CMK (cell line): Measurements from ENCODE around the gene CAB39.

Experiments used
- DNase-seq: peaks from one replicate; pipeline ENCODE4 v3.0.0-alpha.2; 2010; ENCODE audit warnings: low read depth

Gene CAB39

GRCh38 chr2:230757476-230757875, 44.8 kb downstream of the CAB39 start:
- no peak for DNase-seq

DNA sequence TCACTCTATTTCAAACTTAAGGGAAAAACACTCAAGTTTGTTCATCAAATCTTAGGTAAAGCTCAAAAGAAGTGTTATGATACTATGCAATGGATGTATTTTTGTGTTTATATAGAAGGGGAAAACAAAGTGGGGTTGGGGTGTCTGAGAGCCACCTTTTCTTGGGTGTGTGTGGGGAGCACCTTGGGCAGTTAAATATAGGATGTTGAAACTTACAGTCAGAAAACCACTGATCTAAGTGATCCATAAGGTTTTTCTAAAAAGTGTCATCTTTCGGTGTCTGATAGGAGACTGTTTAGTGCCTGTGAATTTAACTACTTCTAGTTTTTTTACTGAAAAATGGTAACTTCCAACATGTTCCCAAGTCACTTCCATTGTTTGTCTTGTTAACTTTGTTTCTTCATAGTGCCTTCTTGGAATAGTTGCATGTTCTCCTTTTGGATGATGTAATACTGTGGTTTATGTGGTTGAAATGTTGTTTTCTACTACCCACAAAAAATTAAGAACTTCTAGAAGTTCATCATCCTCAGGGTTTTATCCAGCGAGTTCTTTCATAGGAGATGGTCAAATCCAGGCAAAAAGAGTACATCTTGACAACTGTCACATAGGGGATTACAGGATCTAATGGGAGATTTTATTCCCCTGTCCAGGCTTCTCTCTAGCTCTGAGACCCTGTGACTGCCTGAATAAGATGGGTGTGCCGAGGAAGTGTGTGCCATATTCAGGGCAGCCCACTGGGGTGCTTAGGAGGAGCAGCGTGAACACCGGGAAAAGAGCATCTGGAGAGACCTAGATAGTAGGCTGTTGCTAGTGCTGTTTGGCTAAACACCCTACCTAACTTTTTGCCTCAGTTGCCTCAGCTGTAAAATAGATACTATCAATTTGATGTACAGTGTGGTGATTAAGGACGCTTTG, 46.2 kb downstream of the CAB39 start:
- DNase-seq = no peak

DNA sequence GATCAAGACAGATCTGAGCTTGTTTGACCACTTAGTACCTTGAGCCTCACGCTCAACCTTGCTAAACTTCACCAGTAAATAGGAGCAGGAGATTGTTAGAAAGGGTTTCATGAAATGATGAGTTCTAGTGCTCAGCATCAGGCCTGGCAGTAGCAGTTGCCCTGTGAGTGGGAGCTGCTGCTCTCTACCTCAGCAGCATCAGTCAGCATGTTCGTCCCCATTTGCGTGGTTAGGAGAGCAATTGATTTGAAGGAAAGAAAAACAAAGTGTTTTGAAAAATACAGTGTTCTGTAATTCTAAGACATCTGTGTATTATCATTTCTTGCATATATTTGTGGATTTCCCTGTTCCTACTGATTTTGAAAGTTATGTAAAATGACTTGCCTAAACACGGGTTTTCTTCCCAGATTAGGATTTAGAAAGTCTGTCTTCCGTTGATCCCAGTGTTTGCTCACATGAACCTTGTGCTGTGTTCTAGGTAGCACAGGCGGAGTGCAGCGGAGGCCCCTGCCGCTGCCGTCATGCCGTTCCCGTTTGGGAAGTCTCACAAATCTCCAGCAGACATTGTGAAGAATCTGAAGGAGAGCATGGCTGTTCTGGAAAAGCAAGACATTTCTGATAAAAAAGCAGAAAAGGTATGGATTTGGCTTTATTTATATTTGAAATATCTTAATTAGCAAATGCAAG, 47.0 kb downstream of the CAB39 start:
- no peak for DNase-seq

DNA sequence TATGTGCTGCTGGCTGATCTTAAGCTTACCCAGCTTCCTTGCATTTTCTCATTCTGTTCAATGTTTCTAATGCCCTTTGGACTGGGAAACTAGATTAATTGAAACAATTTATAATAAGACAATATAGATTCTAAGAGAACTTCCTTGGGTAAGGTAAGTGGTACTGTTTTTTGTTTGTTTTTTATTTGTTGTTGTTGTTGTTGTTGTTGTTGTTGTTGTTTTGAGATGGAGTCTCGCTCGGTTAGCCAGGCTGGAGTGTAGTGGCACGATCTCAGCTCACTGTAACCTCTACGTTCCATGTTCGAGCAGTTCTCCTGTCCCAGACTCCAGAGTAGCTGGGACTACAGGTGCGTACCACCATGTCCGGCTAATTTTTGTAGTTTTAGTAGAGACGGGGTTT, 49.1 kb downstream of the CAB39 start:
- no peak for DNase-seq

GRCh38 chr2:230762317-230762896, 49.8 kb downstream of the CAB39 start:
- DNase-seq = no peak

GRCh38 chr2:230764346-230764745, 51.7 kb downstream of the CAB39 start:
- no peak for DNase-seq

GRCh38 chr2:230765611-230766300, 53.1 kb downstream of the CAB39 start:
- DNase-seq = no peak

DNA sequence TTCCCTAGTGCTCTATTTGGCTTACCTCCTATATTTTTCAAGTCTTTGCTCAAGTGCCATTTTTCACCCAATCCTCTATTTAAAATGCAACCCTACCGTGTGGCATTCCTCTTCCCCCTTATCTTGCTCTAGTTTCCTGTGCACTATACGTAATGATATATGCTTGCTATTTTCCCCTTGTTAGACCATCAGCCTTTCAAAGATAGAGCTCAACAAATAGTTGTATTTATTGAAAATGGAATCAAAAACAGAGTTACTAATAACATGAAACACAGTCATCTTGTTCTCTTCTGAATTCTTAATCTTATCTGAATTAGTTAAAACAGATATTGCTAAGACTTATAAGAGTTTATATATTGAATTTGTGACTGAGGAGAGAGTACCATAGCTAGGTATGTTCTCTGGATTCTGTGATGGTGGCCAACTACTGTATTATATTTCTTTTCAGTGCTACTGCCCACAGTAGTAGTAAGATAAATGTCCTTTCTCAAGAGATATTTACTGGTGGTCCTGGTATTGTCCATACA, 55.3 kb downstream of the CAB39 start:
- DNase-seq = no peak

GRCh38 chr2:230770804-230771203, 58.2 kb downstream of the CAB39 start:
- no peak for DNase-seq

DNA sequence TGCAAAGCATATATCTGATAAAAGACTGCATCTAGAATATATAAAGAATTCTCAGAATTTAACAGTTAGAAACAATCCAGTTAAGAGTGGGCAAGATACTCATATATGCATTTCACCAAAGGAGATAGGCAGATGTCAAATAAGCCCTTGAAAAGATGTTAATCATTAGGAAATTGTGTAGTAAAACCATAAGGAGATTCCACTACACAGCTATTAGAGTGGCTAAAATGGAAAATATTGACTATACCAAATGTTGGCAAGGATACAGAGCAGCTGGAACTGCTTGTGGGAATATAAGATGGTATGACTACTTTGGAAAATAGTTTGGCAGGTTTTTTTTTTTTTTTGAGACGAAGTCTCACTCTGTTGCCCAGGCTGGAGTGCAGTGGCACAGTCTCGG, 59.5 kb downstream of the CAB39 start:
- DNase-seq = no peak

DNA sequence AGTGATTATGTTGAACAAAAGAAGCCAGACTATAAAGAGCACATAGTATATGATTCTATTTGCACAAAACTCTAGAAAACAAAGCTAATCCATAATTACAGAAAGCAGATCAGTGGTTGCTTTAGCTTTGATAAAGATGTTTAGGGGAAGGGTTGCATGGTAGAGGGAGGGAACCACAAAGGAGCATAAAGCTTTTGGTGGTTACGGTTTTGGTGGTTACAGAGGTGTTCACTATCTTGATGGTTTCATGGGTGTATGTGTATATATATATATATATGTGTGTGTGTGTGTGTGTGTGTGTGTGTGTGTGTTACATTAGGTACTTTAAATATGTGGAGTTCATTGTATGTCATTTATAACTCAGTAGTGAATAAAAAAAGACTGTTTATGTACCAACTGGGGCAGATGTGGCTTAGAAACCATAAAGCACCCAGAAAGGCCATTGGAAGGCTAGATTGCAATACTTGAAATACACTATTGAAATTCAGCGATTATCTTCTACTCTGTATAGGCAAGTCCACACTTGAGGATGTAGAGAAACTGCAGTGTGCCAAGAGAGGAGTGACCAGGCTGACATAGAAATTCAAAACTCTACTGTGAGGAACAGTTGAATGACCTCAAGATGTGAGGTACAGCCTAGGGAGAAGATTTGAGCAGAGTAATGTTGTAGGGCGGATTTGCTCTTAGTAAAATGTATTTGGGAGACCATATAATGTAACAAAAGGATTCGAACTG, 60.6 kb downstream of the CAB39 start:
- no peak for DNase-seq

DNA sequence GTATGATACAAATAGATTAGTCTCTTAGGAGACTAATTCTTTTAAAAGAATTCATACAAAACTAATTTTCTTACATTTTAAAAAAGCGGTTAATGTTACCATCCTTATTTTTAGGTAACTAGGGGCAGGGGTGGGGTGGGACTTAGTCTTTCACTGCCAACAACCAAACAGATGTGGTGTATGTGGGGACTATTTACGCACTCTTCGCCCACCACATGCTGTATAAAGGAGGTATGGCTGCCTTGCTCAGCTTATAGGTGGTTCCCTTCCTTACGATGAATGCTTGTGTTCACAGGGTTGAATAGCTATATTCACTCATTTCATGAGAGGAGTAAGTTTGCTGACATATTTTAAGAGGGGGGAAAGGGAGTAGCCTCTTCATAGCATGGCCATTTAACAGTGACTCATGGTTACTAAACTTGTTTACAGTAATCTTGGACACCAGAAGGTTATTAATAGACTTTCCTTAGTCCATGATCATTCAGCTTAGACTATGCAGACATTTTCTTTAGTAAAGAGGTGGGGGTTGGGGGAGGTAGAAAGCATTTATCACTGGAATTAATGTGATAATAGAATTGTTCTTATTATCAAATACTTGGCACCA, 61.8 kb downstream of the CAB39 start:
- no peak for DNase-seq

GRCh38 chr2:230775737-230776136, 63.1 kb downstream of the CAB39 start:
- no peak for DNase-seq

- DNase-seq = no peak
Measured at GRCh38 chr2:230777721-230778120, 65.1 kb downstream of the CAB39 start.

GRCh38 chr2:230778350-230779063, 65.9 kb downstream of the CAB39 start:
- no peak for DNase-seq

DNA sequence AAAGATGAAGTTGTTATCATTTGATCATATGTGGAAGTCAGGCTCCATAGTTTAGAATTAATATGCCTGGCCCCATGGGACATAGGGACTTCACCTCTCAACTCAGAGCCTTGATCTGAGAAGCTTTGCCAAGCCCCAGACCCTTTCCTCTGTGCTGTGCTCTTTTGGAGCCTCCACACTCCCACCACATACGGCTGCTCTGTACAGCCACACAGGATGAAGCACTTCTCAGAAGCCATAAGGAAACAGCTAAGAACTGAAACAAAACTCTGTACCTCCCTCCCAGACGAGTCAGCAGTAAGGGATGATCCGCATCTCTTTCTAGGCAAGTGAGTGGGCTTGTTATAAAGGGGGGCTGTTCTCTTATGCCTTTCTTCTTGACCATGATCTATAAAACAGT, 66.5 kb downstream of the CAB39 start:
- DNase-seq = no peak

DNA sequence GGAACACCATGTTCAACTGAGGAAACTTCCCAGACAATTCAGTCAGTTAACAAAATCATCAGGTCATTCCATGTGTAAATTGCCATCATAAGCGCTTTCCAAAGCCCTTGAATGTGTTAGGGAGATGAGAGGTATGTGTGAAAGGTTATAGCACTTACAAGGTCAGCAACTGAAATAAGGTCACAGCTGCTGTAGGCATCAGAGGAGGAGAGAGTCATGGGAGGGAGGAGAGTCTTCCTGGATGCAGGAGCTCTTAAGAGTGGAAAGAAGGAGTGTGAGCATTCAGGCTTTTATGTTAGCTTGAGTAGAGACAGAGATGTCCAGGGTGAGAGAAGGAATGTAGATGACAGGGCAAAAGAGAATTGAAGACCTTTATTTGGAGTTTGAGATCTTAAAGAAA, 67.0 kb downstream of the CAB39 start:
- DNase-seq = no peak

DNA sequence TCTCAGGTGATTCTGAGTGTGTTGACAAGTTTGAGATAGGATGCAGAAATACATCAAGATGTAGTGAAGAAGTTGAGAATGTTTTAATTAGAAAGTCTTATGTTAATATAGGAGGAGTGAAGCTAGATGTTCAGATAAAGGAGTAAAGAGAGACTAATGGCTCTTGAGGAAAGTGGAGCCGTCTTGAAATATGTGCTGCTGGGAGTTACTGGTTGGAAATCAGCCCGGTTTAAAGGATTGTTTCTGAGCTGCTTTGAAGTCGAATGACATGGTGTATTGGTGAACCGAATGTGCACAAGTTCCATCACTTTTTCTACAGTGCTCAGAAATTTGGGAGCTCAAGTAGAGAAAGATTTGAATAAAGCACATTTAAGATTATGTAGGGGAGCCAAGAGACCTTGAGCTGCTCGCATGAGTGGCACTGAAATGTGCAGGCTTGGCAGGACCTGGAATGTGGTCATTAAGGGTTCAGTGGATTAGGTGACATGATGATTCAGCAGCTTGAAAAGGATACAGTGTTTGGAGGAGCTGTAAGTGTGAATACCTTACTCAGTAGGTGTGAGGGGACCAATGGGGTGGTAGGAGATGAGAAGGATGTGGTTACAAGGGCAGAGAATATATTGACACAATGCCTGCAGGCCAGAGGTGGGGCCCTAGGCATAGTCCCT, 68.6 kb downstream of the CAB39 start:
- no peak for DNase-seq

DNA sequence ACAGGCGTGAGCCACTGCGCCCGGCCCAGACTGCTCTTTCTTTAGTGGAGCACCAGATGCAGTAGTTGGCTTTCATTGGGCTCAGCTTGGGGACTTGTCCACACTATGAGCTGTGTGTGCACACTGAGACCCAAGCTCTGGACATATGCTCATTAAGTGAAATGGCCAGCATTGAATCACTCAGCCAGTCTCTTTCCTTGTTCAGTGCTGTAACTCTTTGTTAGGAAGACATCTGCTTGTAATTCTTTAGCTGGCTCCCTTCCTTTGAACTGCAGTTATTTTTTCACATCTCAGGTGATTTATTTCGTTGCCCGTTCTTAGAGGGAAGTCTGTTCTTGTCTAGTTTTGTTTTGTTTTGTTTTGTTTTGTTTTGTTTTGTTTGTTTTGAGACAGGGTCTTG, 70.5 kb downstream of the CAB39 start:
- no peak for DNase-seq

- DNase-seq = no peak
Measured at GRCh38 chr2:230784795-230785194, 72.2 kb downstream of the CAB39 start.
